RWPE1 (cell line): ENCODE measurements around the gene ARHGAP24.

ENCODE experiments used
- CTCF ChIA-PET: fragments of 350-600 bp; sonication (Branson Sonifier 250); formaldehyde crosslinking; extraction: SDS; loops from one replicate; lab custom pipeline; 2021; lab: Yijun Ruan, JAX
- POLR2A ChIA-PET: fragments of 400-600 bp; formaldehyde crosslinking; extraction: SDS; loops from one replicate; lab custom pipeline; 2020; ENCODE audit warnings: antibody characterized with exemption; ENCODE audit not compliant: low non-redundant PET; lab: Yijun Ruan, JAX
- DNase-seq: peaks from one replicate; pipeline ENCODE4 v3.0.0; 2012; ENCODE audit warnings: low spot score
- H3K27ac ChIP-seq: fragments of 450-650 bp; 2 replicates; pipeline ENCODE4 v1.5.1; 2017
- TF ChIP-seq, protein P1 (sequence below): fragments of 450-650 bp; conservative IDR thresholded peaks from 2 replicates; pipeline ENCODE4 v1.5.1; 2017; ENCODE audit warnings: low read depth, mild to moderate bottlenecking

Gene ARHGAP24

DNA sequence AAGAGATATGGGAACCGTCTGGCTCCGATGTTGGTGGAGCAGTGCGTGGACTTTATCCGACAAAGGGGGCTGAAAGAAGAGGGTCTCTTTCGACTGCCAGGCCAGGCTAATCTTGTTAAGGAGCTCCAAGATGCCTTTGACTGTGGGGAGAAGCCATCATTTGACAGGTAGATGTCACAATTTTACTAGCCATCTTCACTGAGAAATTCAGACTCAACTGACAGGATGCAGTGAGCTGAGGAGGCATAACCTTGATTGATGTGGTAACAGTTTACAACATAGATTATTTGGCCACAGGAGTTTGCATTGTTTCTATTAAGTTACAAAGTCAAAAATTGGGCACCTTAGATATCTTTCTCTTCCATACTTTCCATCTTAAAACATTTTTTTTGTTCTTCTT lies 467.2 kb downstream of the ARHGAP24 start:
- TF ChIP-seq, protein P1, sequence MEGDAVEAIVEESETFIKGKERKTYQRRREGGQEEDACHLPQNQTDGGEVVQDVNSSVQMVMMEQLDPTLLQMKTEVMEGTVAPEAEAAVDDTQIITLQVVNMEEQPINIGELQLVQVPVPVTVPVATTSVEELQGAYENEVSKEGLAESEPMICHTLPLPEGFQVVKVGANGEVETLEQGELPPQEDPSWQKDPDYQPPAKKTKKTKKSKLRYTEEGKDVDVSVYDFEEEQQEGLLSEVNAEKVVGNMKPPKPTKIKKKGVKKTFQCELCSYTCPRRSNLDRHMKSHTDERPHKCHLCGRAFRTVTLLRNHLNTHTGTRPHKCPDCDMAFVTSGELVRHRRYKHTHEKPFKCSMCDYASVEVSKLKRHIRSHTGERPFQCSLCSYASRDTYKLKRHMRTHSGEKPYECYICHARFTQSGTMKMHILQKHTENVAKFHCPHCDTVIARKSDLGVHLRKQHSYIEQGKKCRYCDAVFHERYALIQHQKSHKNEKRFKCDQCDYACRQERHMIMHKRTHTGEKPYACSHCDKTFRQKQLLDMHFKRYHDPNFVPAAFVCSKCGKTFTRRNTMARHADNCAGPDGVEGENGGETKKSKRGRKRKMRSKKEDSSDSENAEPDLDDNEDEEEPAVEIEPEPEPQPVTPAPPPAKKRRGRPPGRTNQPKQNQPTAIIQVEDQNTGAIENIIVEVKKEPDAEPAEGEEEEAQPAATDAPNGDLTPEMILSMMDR = no peak
- DNase-seq = no peak
- POLR2A ChIA-PET = no interaction called here
- H3K27ac ChIP-seq = no peak overlapping the region
- CTCF ChIA-PET = interaction anchor here (0.7 kb wide), 1 partner anchor 202 kb away, joined by 3 read pairs; no protein-coding TSS in a partner anchor

GRCh38 chr4:85946821-85947220 lies 471.9 kb downstream of the ARHGAP24 start:
- ChIA-PET CTCF (no interaction called here), POLR2A (no interaction called here)
- TF ChIP-seq, protein P1 = no peak
- DNase-seq = no peak
- no peak overlapping the region for H3K27ac ChIP-seq

- ChIA-PET CTCF (no interaction called here), POLR2A (no interaction called here)
- H3K27ac ChIP-seq = no peak overlapping the region
- DNase-seq = no peak
- TF ChIP-seq, protein P1 = no peak
These were observed 476.1 kb downstream of the ARHGAP24 start for GRCh38 chr4:85951099-85951498.

DNA sequence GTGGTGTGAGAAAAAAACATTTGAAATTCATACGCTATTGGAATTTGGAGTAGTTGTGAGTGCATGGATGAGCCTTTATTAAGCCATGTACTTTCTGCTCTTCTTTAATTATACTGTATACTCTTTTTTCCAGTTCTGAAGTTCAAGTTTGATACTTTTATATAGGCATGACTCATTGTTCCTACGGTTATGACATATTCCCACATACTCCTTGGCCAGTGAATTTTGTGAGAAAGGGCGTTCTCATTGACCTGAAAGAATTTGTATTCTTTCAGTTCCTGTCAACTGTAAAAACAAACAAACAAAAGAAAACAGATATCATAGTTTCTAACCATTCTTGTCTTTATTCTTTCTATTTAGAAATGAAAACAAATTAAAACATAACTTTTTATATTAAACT lies 477.6 kb downstream of the ARHGAP24 start:
- POLR2A ChIA-PET = no interaction called here
- no peak overlapping the region for H3K27ac ChIP-seq
- CTCF ChIA-PET = no interaction called here
- DNase-seq = peak; percentile 13
- TF ChIP-seq, protein P1 = no peak

- POLR2A ChIA-PET = no interaction called here
- no peak for DNase-seq
- CTCF ChIA-PET = no interaction called here
- TF ChIP-seq, protein P1 = no peak
- no peak overlapping the region for H3K27ac ChIP-seq
These were observed 478.2 kb downstream of the ARHGAP24 start for GRCh38 chr4:85952972-85953650.

DNA sequence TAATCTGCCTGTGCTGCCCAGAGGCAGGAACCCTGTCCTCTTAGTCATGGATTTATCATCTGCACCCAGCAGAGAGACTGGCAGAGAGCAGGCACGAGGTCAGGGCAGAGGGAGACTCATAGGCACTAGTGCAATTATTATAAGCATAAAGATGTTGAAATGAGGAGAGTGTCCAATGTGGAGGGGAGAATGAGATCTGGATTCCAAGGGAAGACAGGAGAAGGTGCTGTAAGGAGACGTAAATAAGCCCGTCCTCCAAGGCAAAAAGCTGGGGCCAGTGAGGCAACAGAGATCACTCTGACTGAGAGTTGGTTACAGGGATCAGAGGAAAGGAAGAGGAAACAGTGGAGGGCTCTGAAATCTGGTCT lies 478.7 kb downstream of the ARHGAP24 start:
- ChIA-PET CTCF (no interaction called here), POLR2A (no interaction called here)
- H3K27ac ChIP-seq = no peak overlapping the region
- TF ChIP-seq, protein P1 = no peak
- peak; percentile 58 for DNase-seq
